NCI-H526 (cell line): ENCODE measurements around the gene PDZRN3.
A peak's percentile ranks its signal among the peaks of the same experiment; 100 is the strongest.

Experiments
- DNase-seq, 2 experiments: peaks; one replicate each; lab custom pipeline; 2025; lab: John Stamatoyannopoulos, UW

The PDZRN3 gene

DNA sequence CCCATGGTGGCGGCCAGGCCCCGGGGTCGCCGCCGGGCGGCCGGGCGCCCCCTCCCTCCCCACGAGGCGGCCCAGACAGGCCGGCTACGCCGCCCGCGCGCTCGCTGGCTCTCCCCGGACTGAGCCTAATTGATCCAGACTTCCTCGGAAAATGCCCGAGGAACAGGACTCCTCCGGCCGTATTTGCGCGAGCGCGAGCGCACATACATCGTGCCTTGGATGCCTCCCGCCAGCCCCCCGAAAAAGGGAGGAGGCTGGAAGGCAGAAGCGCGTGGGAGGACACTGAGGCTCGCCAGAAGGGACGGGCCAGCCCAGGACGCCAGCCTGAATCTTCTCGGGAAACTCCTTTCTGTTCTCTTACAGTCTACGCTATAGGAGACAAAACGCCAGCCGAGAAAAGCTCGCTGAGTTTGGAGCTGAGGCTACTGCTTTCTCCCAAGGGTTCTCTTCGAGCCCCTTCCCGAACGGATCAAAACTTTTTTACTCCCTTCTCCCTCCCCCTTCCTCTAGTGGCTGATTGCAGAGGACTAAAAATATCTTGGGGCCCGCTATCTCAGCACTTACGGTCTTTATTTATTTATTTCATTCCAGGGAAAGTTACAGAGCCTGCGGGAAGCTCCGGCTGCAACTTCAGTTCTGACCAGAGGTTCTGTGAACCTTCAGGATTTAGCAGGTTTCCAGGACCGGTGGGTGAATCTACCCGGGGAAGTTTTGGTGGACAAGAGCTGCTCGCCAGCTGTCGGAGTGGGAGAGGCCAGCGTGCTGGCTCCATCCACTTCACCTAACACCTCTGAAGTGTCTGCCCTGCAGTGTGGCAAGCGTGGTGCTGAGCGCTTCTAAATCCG is at the start of gene PDZRN3:
PDZRN3 (minus strand) TSS at position 121 of the 845 bp plus-strand sequence.
- DNase-seq, result peak; percentile 37 to 73

DNA sequence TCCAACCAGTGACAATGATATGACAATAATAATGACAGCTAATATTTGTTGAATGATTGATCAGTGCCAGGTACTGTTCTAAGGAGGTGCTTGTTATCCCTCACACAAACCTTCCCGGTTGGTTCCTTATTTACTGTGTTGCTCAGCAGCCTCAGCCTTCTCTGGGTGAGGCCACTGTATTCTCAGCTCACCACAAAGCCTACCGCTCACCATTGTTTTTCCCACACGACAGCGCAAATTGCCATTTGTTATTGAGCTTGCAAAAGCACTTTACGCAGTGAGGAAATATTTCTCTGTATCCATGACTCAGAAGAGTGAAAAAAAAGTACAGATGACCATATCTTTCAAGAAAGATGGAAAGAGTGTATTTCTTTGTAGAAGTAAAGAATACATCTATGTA is 49.5 kb upstream of the PDZRN3 start:
- no peak for DNase-seq

DNA sequence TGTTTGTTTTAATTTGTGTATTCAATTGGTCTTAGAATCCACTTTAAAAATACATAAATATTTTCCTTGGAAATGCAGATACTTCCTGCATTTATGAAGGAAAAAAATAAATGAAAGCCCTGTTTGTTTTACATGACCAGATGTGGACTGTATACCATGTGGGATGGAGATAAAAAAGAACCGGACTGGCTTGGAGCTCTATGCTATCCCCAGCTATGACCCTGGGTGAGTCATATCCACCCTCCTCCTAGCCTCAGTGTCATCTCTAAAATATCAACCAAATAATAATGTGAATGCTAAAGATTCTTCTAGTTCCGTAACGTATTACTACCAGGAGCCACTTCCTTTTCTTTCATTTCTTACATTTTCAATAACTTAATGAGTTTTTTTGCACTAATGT is 44.5 kb upstream of the PDZRN3 start:
- DNase-seq, result no peak

DNA sequence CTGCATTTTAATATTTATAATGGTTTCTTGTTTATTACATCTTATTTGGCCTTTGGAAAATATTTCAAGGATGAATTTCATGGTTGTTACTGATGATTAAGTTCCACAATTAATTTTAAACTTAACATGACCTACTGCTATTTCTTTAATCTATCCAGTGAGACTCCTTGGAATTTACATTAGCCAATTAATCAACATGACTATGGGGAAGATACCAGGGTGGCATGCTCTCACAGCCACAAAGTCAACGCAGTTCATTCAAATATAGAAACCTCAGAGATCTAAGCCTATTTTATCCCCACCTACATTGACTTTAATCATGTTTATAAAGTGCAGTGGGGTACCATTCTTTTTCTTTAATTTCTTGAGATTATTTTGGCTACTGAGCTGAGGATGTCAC is 43.6 kb upstream of the PDZRN3 start:
- no peak for DNase-seq

DNA sequence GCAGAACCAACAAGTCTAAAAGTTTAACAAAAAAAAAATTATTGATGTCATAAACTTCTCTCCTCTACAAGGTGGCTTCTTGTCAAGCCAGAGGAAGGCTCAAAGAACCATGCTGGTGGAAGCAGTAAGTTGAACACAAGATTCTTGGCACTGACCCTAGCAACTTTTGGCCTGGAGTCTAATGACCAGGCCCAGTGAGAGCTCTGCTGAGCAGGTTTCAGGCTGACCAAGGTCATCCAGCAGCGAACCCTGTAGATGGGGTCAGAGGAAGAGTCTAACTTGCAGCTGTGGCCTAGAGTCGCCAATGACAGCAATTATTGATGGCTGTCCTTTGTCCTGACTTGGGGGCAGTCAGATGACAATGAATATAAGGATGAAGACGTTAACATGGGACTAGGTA is 43.1 kb upstream of the PDZRN3 start:
- no peak for DNase-seq

DNA sequence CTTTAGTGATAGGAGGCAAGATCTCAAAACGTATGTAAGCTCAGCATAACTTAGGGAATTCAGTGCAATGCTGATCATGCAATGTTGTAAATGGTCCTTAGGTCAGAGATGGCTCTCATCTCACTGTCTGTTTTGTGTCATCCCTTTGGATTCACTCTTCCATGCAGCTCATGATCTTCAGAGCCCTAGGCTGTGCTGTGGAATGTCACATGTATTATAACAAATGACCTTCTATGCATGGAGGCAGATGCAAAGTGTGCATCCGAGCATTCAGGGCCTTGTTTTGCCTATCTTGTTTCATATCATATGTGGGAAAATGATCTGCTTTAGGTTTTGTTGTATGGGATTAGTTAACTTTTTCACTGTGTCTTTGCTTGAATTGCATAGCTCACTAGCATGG is 40.5 kb upstream of the PDZRN3 start:
- peak; percentile 65 to 75 for DNase-seq

DNA sequence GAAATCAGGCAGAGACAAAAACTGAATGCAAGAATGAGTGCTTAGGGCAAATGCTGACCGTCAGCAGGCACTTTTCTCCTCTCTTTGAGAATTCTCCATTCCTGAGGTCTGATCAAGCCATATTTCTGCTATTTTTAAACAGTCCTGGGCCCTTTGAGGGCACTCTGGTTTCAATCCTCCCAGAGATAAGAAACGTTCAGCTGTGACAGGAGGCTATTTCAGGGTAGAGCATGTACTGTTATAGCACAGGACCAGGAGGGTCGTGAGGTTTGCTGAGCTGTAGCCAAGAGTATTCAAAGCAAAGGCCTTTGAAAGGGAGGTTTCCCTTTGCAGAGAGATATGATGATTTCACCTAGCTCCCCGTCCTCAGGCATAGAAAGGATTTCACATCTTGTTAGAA is 39.6 kb upstream of the PDZRN3 start:
- no peak for DNase-seq

DNA sequence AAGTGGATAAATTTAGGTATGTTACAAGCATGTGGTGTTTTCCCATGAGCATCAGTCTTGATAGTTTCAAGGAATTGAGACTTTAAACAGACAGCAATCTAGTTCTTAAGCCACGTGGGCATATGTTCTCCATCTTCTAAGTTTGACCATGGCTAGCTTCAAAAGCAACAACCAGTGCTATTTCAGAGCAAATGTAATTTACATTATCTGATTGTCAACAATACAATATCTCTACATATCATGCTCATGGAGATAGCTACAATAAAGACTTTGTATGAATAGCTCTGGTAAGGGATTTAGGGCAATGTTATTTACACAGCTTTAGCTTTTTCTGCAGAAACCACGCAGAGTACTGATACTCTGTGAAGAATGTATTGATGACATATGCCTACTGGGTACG is 38.8 kb upstream of the PDZRN3 start:
- no peak for DNase-seq

DNA sequence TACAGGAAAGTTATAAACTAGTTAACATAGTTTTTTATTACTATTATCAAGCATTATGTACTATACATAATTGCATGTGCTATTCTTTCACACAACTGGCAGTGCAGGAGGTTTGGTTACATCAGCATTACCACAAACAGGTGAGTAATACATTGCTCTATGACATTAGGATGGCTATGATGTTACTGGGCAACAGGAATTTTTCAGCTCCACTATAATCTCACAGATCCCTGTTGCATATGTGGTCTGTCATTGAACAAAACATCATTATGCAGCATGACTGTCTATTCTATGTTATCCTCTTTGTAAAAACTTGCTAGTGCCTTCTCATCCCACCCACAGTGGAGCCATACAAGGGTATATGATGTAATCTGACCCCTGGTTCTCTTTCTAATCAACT is 36.5 kb upstream of the PDZRN3 start:
- DNase-seq, result no peak

DNA sequence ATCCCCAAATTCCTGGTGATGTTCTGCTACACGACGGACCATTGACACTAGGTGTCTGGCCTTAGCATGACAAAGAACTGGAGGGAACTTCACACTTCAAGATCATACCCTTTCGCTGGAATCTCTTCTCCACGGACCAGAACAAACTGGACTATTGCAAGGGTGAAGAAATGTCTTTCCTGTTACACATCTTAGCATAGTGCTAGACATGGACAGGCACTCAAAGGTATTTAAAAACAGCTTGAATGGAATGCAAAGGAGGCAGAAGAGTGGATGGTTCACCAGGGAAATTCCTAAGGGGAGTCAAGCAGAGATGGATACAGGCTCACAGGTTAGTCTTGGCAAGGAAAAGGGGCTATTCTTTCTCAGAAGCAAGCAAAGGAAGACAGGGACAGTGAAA is 33.5 kb upstream of the PDZRN3 start:
- DNase-seq, result no peak

DNA sequence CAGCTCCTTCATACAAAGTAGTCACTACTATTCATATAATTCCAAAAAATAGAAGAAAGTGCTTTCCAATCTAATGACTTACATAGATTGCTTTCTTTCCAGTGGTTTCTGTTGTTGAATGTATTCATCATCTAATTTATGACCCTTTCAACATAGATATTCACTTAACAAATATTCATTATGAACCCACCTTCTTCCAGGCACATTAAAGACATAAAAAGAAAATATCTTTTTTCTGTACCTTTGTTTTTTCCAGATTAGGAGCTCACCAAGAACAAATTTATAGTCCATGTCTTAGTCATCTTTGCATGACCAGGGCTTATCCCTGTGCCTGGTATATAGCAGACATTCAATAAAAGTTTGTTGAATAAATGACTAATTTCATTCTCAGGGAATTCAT is 32.4 kb upstream of the PDZRN3 start:
- no peak for DNase-seq

DNA sequence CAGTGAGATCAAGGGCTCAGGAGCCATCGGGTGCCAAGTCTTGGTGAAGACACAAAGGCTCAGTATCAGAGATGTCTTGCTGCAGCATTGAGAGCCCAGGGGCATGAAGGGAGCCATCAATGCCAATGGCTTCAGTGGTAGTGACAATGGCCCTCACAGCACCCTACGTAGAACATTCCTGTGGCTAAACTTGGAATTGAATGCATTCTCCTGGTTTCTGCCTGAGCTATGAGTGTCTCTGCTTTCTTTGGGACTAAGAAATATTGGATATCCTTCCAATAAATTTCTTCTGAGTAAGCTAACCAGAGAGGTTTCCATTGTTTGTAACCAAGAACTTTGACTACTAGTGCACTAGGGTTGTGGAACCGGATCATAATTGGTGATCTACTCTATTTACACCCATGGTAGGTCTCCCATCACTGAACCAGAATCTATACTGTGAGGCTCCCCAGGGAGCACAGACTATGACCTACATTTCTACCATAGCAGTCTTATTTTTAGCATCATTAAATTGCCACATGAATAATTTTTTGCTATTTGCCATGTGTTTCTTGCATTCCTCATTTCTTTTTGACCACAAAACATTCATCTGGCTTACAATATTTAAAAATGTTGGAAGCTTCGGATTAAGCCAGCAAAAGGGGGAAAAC is 31.6 kb upstream of the PDZRN3 start:
- no peak for DNase-seq

DNA sequence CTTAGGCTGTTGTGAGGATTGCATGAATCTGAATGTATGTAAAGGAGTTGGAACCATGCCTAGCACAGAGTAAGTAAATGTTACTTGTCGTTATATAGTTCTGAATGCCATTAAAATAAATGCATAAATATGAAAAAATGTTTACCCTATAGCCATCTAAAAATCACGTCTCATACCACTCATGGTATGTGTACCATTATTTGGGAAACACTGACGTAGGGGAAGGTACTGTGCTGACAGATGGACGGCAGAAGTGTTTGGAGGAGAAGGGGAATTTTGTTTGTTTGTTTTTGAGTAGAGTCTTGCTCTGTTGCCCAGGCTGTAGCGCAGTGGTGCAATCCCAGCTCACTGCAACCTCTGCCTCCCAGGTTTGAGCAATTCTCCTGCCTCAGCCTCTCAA is 30.5 kb upstream of the PDZRN3 start:
- DNase-seq, result no peak

DNA sequence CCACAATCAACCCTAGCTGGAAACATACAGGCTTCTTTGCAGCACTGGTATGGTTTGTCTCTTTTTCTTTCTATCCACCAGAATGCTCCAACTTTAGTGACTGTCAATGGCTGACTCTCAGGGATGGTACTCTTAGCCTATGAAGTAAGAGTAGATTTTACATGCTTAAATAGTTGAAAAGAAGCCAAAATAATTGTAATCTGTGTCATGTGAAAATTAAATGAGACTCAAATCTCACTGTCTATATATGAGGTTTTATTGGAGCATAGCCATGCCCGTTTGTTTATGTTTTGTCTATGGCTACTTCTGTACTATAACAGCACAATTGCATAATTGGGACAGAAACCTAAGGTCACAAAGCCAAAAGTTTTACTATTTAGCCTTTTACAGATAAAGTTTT is 29.1 kb upstream of the PDZRN3 start:
- no peak for DNase-seq

DNA sequence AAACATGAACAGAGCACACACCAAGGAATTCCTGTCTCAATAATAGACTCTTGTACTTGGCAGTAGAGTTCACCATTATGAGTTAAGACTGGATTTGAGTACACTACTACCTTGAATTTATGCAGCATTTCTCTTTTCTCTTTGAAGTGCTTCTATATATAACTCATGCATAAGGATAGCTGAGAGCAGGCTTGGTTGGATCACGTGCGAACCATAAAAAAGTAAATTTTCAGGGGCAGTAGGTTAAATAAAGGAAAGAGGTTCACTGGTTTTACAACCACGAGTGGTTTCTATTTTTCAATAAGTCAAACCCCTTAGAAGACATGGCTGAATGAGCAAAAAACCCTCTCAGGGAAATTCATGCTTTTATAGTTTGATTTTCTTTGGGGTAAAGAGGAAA is 28.6 kb upstream of the PDZRN3 start:
- no peak for DNase-seq

DNA sequence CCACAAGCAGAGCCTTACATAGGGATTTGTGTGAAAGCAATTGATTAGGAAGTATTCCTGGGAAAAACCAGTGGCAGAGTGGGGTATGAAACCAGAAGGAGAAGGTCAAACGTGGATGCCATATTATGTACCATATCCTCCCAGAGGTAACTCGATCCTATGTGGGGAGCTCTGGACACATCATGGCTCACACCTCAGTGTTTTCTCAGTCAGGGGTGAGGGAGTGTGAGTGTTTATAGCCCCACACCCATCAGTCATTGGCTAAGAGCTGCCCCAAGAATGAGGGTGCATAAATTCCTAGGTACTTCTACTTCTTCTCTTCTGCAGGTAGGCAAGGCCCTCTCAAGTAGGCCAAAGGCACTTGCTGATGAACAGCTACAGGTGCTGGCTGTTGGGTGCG is 28.2 kb upstream of the PDZRN3 start:
- DNase-seq, result no peak

DNA sequence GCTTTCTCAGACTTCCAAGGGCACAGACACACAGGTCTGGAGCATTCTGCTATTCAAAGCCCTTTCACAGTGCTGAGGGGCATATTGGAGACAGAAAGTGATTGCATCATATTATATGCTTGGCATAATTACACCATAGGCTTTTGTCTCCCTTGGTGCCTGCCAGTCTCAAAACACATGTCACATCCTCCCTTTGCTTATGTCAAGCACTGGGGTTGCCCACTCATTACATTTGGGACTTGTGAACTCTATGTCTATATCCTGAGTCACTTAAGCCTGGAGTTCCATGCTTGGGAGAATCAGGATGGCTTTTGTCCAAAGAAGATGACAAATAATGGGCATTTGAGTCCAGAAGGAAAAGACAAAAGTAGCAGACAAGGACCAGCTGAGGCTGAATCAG is 12.3 kb upstream of the PDZRN3 start:
- no peak for DNase-seq

DNA sequence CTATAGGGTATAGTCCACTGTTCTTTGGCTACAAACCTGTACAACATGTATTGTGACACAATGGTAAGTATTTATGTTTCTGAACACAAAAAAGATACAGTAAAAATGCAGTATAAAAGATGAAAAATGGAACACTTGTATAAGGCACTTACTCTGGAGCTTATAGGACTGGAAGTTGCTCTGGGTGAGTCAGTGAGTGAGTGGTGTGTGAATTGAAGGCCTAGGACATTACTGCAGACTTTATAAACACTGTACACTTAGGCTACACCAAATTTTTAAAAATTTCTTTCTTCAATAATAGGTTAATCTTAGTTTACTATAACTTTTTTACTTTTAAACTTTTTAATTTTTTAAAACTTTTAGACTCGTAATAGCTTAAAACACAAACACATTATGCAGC is 10.5 kb upstream of the PDZRN3 start:
- no peak for DNase-seq

DNA sequence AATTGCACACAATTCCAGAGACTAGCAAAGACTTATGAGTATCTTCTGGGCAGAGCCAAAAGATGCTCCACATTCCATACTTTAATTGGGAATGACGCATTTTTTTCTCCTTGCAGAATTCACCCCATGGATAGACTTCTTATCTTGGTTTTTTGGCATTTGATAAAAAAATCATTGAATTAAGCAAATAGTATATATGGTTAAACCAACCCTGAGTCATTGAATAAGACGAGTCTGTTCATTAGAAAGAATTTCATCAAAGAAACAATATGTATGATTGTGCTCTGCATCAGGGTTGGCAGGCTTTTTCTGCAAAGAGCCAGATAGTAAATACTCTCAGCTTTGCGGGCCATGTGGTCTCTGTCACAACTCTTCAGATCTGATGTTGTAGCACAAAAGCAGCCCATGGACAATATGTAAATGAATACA is 9.2 kb upstream of the PDZRN3 start:
- no peak for DNase-seq

DNA sequence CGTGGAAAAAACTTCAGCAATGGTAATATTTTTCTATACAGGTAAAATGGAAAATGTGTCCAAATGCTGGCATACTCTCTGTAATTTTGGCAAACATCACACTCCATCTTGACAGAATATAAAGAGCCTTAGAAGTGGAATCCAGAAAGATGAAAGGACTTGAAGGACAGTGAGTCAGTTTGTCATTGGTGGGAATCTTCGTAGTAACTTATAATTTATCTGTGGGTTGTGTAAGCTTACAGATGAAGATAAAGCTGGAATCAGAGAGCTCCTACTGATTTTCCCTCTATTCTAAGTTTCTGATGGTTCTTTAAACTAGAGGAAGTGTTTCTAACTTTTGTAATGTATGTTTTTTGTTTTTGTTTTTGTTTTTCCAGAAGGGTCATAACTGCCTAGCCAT is 8.7 kb upstream of the PDZRN3 start:
- DNase-seq, result no peak

DNA sequence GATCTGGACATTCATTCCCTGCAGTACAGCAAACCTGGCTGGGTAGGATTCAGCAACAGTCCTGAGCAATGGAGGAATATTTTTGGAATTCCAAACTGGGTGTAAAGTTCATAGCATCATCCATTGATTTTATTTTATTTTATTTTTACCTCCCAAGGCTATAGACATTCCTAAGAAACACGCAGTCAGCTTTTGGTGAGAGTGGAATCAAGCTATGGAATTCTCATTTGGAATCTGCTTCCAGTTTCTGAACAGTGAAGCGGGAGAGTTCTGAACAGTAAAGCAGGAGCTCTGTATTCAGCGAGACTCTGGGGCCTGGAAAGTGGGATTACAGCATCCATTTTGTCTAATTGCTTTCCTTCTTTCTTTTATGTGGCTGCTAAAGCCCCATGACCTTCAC is 1.4 kb upstream of the PDZRN3 start:
- DNase-seq, result no peak

DNA sequence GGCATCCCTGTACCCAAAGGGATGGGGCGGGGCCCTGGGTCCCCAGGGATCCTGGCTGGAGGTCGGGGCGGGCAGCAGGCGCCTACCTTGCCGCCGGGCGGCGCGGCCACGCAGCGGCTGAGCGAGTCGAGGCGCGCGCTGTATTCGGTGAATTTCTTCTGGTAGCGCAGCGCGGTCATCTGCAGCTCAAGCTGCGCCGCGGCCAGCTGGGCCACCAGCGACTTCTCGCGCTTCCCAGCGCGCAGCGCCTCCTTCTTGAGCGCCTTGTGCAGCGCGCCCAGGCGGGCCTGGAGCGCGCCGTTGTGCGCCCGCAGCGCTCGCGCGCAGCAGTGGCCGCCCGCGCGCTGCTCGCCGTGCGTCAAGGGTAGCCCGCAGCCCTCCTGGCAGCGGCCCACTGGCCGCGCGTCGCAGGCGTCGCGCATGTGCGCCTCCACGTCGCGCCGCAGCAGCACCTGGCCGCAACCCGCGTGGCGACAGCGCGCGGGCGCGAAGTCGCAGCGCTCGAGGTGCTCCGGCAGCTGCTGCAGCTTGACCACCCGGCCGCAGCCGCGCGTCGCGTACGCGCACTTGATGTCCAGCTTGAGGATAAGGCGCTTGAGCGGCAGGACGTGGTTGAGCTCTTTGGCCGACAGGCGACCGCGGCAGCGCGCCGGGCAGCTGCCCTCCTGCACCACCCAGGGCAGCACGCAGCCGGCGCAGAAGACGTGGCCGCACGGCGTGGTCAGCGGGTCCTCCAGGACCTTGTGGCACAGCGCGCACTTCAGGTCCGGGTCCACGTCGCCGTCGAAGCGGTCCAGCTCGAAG is 522 bp downstream of the PDZRN3 start:
- peak; percentile 23 to 79 for DNase-seq

DNA sequence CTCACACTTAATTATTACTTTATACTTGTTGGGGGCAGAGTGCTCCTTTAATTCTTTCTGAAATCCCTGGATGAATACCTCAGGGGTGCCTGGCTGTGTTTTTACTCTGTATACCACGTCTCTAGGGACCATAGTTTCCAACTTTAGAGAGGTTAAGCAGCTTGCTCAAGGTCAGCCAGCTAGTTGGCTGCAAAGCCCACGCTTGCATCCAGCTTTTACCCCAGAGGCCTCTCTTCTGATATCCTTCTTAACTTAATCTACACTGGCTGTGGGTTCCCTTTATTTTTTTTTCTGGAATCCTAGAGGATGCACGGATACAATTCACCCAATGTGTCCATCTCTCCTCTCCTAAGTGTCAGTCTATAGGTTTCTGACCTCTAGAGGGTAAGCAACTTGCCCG is 1.4 kb downstream of the PDZRN3 start:
- no peak for DNase-seq
